ENCODE data around the gene TXNDC12.

DNA sequence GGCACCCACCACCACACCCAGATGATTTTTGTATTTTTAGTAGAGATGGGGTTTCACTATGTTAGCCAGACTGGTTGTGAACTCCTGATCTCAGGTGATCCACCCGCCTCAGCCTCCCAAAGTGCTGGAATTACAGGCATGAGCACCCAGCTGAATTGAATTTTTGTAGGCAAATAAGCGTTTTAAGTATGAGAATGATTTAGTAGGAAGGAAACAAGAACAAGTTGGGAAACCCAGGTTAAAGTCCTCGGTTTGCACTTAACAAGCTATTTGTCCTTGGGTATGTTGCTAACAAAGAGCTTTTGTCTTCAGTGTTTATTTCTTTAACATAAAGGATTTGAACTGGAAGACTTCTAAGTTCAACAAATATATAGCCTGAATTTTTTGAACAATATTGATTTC is 25.0 kb upstream of the TXNDC12 start:
- TF ChIP-seq, protein P1, sequence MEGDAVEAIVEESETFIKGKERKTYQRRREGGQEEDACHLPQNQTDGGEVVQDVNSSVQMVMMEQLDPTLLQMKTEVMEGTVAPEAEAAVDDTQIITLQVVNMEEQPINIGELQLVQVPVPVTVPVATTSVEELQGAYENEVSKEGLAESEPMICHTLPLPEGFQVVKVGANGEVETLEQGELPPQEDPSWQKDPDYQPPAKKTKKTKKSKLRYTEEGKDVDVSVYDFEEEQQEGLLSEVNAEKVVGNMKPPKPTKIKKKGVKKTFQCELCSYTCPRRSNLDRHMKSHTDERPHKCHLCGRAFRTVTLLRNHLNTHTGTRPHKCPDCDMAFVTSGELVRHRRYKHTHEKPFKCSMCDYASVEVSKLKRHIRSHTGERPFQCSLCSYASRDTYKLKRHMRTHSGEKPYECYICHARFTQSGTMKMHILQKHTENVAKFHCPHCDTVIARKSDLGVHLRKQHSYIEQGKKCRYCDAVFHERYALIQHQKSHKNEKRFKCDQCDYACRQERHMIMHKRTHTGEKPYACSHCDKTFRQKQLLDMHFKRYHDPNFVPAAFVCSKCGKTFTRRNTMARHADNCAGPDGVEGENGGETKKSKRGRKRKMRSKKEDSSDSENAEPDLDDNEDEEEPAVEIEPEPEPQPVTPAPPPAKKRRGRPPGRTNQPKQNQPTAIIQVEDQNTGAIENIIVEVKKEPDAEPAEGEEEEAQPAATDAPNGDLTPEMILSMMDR (IDR thresholded peaks at IDR 0.05): no peak
- no peak for TF ChIP-seq POLR2A (IDR thresholded peaks at IDR 0.05)

All from right lobe of liver (tissue), 4 donors.